Astrocyte (in vitro differentiated cells and primary cell): Measurements from ENCODE around the gene MRPL33. TPM values are rescaled to one million over a fixed set of nuclear protein-coding genes. Genes with fewer than 3 reads are reported as not detected.

ENCODE experiments used
- DNase-seq: peaks from one replicate; pipeline ENCODE4 v3.0.0-alpha.2; 2010; ENCODE audit warnings: low read depth
- FAIRE-seq: peaks from 2 replicates; lab custom pipeline; 2011; peaks lifted over from hg19 to GRCh38; lab: Jason Lieb, UNC
- H2AFZ ChIP-seq: 2 replicates; pipeline ENCODE4 v1.6.0; 2012; ENCODE audit warnings: low read depth, low read length, inconsistent platforms
- H3K27ac ChIP-seq: 2 replicates; pipeline ENCODE4 v1.5.1; 2011; ENCODE audit warnings: low read depth, low read length, inconsistent platforms
- H3K27me3 ChIP-seq: 2 replicates; pipeline ENCODE4 v1.6.0; 2011; ENCODE audit warnings: low read length, inconsistent platforms; ENCODE audit not compliant: insufficient read depth
- H3K36me3 ChIP-seq: 2 replicates; pipeline ENCODE4 v1.5.1; 2011; ENCODE audit warnings: low read length, inconsistent platforms; ENCODE audit not compliant: insufficient read depth
- H3K4me1 ChIP-seq: 2 replicates; pipeline ENCODE4 v1.5.1; 2011; ENCODE audit warnings: low read length, inconsistent platforms; ENCODE audit not compliant: insufficient read depth
- H3K4me2 ChIP-seq: 2 replicates; pipeline ENCODE4 v1.6.0; 2012; ENCODE audit warnings: low read length, inconsistent platforms
- H3K4me3 ChIP-seq: 2 replicates; pipeline ENCODE4 v1.5.1; 2011; ENCODE audit warnings: low read depth, mild to moderate bottlenecking, low read length, inconsistent platforms; ENCODE audit not compliant: insufficient read depth
- H3K79me2 ChIP-seq: 2 replicates; pipeline ENCODE4 v1.6.0; 2012; ENCODE audit warnings: mild to moderate bottlenecking, low read length, inconsistent platforms; ENCODE audit not compliant: insufficient read depth
- H3K9ac ChIP-seq: 2 replicates; pipeline ENCODE4 v1.6.0; 2012; ENCODE audit warnings: mild to moderate bottlenecking, low read length, inconsistent platforms
- H3K9me3 ChIP-seq: 2 replicates; pipeline ENCODE4 v1.5.1; 2012; ENCODE audit warnings: low read depth, mild to moderate bottlenecking, low read length, inconsistent platforms; ENCODE audit not compliant: insufficient read depth
- H4K20me1 ChIP-seq: 2 replicates; pipeline ENCODE4 v1.6.0; 2012; ENCODE audit warnings: low read length, inconsistent platforms; ENCODE audit not compliant: insufficient read depth
- H3K27ac Mint-ChIP-seq: one replicate; pipeline ENCODE4 v1.8.0; 2021; ENCODE audit warnings: mild to moderate bottlenecking, mixed read lengths; ENCODE audit not compliant: unreplicated experiment
- H3K27me3 Mint-ChIP-seq: one replicate; pipeline ENCODE4 v1.8.0; 2021; ENCODE audit warnings: low read depth, mixed read lengths; ENCODE audit not compliant: unreplicated experiment
- H3K36me3 Mint-ChIP-seq: one replicate; pipeline ENCODE4 v1.8.0; 2021; ENCODE audit warnings: low read depth, mixed read lengths; ENCODE audit not compliant: unreplicated experiment
- H3K4me1 Mint-ChIP-seq: one replicate; pipeline ENCODE4 v1.8.0; 2021; ENCODE audit warnings: low read depth, mixed read lengths; ENCODE audit not compliant: unreplicated experiment
- H3K4me3 Mint-ChIP-seq: one replicate; pipeline ENCODE4 v1.8.0; 2021; ENCODE audit warnings: mild to moderate bottlenecking, moderate library complexity, mixed read lengths; ENCODE audit not compliant: unreplicated experiment
- H3K9me3 Mint-ChIP-seq: one replicate; pipeline ENCODE4 v1.8.0; 2021; ENCODE audit warnings: mild to moderate bottlenecking, mixed read lengths; ENCODE audit not compliant: unreplicated experiment
- EZH2 ChIP-seq: IDR thresholded peaks from 2 replicates; pipeline ENCODE4 v1.6.1; 2012; ENCODE audit warnings: mild to moderate bottlenecking, low read length, inconsistent platforms; ENCODE audit not compliant: insufficient read depth
- total RNA-seq: library from RNA; stranded (reverse); gene quantifications from 2 replicates; pipeline ENCODE4 v1.2.1, GENCODE V29; 2021
- TF ChIP-seq, protein P1 (sequence below): IDR thresholded peaks from 2 replicates; pipeline ENCODE4 v1.5.1; 2011; ENCODE audit warnings: low read depth, mild to moderate bottlenecking, inconsistent platforms, low read length, moderate library complexity; ENCODE audit not compliant: insufficient read depth

The MRPL33 gene
- total RNA-seq, 1 donor from 2014 or later = 85.3 TPM

- Histone ChIP-seq H3K79me2 (no peaks in the 10 kb centered on the region), H4K20me1 (no peaks in the 10 kb centered on the region), H3K9ac (no peak overlapping the region), H3K4me1 (peaks cover 26% of the 10 kb centered on the region), H3K9me3 (no peaks in the 10 kb centered on the region), H2AFZ (no peak overlapping the region), H3K27ac (no peak overlapping the region), H3K27me3 (no peaks in the 10 kb centered on the region), H3K4me2 (no peak overlapping the region), H3K4me3 (no peak overlapping the region), H3K36me3 (no peaks in the 10 kb centered on the region)
- no peak for TF ChIP-seq EZH2
- TF ChIP-seq, protein P1, sequence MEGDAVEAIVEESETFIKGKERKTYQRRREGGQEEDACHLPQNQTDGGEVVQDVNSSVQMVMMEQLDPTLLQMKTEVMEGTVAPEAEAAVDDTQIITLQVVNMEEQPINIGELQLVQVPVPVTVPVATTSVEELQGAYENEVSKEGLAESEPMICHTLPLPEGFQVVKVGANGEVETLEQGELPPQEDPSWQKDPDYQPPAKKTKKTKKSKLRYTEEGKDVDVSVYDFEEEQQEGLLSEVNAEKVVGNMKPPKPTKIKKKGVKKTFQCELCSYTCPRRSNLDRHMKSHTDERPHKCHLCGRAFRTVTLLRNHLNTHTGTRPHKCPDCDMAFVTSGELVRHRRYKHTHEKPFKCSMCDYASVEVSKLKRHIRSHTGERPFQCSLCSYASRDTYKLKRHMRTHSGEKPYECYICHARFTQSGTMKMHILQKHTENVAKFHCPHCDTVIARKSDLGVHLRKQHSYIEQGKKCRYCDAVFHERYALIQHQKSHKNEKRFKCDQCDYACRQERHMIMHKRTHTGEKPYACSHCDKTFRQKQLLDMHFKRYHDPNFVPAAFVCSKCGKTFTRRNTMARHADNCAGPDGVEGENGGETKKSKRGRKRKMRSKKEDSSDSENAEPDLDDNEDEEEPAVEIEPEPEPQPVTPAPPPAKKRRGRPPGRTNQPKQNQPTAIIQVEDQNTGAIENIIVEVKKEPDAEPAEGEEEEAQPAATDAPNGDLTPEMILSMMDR = no peak
- Mint-ChIP-seq H3K27ac (peak overlapping the region; percentile 59), H3K36me3 (no peaks in the 10 kb centered on the region), H3K27me3 (no peaks in the 10 kb centered on the region), H3K4me1 (peaks cover 37% of the 10 kb centered on the region), H3K4me3 (no peak overlapping the region), H3K9me3 (no peaks in the 10 kb centered on the region)
- FAIRE-seq (no peak), DNase-seq (peak; percentile 47)
These were observed 46.4 kb upstream of the MRPL33 start for GRCh38 chr2:27724905-27725701.

- H3K4me1 Mint-ChIP-seq = peaks cover 25% of the 10 kb centered on the region
- H2AFZ ChIP-seq = no peak overlapping the region
- H3K4me2 ChIP-seq = no peak overlapping the region
- no peak overlapping the region for H3K4me3 Mint-ChIP-seq
- peaks cover 14% of the 10 kb centered on the region for H3K4me1 ChIP-seq
- no peaks in the 10 kb centered on the region for H3K27me3 ChIP-seq
- H3K36me3 Mint-ChIP-seq = no peaks in the 10 kb centered on the region
- H3K27ac Mint-ChIP-seq = no peak overlapping the region
- no peaks in the 10 kb centered on the region for H3K79me2 ChIP-seq
- no peak for TF ChIP-seq EZH2
- TF ChIP-seq, protein P1 = no peak
- no peak overlapping the region for H3K27ac ChIP-seq
- H3K4me3 ChIP-seq = no peak overlapping the region
- H3K9me3 ChIP-seq = no peaks in the 10 kb centered on the region
- DNase-seq (no peak), FAIRE-seq (no peak)
- H3K9ac ChIP-seq = no peak overlapping the region
- H3K36me3 ChIP-seq = no peaks in the 10 kb centered on the region
- no peaks in the 10 kb centered on the region for H3K27me3 Mint-ChIP-seq
- no peaks in the 10 kb centered on the region for H3K9me3 Mint-ChIP-seq
- no peaks in the 10 kb centered on the region for H4K20me1 ChIP-seq
These were observed 44.3 kb upstream of the MRPL33 start for GRCh38 chr2:27727257-27727656.
